ENCODE measurements around the gene GNG8. TPM values are rescaled to one million over a fixed set of nuclear protein-coding genes. Genes with fewer than 3 reads are reported as not detected.

Gene GNG8
- polyA plus RNA-seq, 3 donors: 1.6 to 1.7 TPM; not detected in 1

- no peak for DNase-seq (ENCODE audit: low read depth in 3 of 3, low spot score in 2 of 3)
Measured at GRCh38 chr19:46605356-46605821, 30.6 kb downstream of the GNG8 start.

DNA sequence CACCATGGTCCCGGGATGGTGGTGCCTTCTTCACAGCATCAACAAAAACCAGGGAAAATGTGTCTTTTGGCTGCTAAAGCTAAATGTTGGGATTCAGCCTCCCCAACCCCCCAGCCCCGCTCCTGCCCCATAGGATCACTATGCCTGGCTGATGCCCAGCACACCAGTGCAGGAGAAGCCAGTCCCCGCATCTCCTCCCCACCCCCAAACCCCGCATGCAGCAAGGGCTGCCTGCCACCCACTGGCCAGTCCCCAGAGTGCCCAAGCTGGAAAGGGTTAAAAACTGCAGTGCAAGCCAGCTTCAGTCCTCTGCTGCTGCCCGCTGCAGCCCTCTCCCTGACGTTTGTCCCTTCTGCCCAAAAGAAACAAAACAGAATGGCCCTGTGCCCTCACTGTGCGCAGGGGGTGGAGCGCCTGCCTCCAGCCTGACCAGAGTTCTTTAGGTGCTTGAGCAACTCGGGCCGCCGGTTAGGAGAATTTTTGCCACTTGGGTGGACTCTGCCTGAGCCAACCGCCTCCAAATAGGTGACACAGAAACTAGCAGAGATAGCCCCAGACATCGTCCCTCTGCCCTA, 31.1 kb downstream of the GNG8 start:
- no peak for DNase-seq (ENCODE audit: low read depth in 3 of 3, low spot score in 2 of 3)

GRCh38 chr19:46603752-46604231, 32.2 kb downstream of the GNG8 start:
- DNase-seq (ENCODE audit: low read depth in 3 of 3, low spot score in 2 of 3): no peak

GRCh38 chr19:46603195-46603637, 32.8 kb downstream of the GNG8 start:
- no peak for DNase-seq (ENCODE audit: low read depth in 3 of 3, low spot score in 2 of 3)

GRCh38 chr19:46602392-46603194, 33.4 kb downstream of the GNG8 start:
- DNase-seq (ENCODE audit: low read depth in 3 of 3, low spot score in 2 of 3): no peak

DNA sequence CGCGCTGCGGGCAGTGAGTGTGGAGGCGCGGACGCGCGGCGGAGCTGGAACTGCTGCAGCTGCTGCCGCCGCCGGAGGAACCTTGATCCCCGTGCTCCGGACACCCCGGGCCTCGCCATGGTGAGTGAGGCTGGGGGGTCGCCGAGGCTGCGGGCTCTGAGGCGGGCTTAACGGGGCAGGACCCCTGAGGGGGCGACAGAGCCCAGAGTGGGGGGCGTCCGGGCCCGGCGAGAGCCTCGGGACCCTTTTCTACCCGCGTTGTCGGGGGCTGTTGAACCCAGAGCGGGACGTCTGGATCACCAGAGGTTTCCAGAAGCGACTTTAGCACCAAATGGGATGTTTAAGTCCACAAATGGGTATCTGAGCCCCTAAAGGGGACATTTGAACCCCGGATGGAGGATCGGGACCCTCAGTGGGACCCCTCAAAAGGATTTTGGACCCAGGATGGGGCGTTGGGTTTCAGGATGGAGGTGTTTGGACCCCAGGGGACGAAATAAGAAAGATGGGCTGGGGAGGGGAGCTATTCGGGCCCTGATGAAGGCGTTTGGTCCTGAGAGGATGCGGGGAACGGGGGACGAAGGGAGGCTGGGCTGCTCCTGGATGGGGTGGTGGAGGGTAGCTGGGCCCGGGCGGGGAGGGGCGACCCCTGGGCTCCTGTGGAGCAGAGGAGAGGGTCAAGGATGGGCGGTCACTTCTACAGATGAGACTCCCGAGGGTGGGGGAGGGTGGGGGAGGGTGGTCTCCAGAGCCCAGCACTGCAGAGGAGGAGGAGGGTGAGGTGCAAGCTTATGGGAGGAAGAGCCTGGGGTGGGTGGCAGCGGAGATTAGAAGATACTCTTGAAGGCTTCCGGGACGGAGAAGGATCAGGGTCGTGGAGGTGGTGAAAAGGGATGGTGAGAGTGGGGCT, 34.4 kb downstream of the GNG8 start, which contains the start of gene CALM3:
Gene CALM3, plus strand, starts transcription at position 13 of the 907 bp plus-strand sequence. Its CDS starts 105 bp downstream, at position 118.
- no peak for DNase-seq (ENCODE audit: low read depth in 3 of 3, low spot score in 2 of 3)

DNA sequence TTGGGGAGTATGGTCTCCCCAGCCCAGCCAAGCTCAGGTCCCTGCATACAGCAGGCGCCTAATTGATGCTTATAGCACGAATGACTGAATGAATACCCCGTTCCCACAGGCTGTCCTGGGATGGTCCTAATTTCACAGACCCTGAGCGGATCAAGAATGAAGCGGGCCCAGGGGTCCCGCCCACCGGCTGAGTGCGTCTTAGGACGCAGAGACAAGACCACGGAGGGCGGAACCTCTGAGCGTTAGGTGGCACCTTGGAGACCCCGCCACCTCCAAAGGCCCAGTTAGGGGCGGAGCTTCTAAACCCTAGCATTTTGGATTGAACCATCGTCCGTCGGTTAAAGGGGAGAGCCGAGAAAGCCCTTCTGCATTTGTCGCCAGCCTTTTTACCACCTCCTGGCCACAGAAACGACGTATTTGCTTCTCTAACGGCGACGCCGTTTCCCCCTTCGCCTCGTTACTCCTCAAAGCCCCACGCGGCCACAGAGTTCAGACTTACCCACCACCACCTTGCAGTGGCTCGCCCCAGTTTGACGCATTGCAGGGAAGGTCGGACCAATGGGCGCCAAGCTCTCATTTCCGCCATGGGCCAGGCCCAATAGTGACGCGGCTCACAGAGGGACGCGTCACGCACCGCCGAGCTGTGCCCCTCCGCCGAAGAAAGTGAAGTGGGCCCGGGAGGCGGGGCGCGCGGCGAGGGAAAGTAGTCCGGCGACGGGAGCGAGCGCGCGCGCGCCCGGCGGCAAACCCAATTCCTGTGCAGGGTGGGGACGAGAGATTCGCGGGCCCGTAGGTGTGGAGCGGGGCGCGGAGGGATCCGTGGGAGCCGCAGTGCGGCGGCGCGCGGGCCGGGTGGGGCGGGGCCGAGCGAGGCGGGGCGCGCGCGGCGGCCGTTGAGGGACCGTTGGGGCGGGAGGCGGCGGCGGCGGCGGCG, 35.4 kb downstream of the GNG8 start:
- DNase-seq (ENCODE audit: low read depth in 3 of 3, low spot score in 2 of 3): peak; percentile 98 to 99 (median 99)

- DNase-seq (ENCODE audit: low read depth in 3 of 3, low spot score in 2 of 3): no peak
Measured at GRCh38 chr19:46599716-46600373, 36.2 kb downstream of the GNG8 start.

GRCh38 chr19:46598372-46598917, 37.6 kb downstream of the GNG8 start:
- no peak for DNase-seq (ENCODE audit: low read depth in 3 of 3, low spot score in 2 of 3)

- no peak for DNase-seq (ENCODE audit: low read depth in 3 of 3, low spot score in 2 of 3)
Measured at GRCh38 chr19:46596008-46596407, 40.0 kb downstream of the GNG8 start.

DNA sequence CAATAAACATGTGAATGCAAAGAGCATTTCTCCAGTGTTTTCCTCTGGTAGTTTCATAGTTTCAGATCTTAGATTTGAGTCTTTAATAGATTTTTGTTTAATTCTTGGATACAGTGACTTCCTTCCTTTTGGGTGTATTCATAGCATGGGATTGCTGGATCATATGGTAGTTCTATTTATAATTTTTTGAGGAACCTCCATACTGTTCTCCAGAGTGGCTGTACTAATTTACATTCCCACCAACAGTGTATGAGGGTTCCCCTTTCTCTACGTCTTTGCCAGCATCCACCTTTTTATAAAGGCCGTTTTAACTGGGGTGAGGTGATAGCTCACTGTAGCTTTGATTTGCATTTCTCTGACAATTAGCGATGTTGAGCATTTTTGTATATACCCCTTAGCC, 44.1 kb downstream of the GNG8 start:
- no peak for DNase-seq (ENCODE audit: low read depth in 3 of 3, low spot score in 2 of 3)

DNA sequence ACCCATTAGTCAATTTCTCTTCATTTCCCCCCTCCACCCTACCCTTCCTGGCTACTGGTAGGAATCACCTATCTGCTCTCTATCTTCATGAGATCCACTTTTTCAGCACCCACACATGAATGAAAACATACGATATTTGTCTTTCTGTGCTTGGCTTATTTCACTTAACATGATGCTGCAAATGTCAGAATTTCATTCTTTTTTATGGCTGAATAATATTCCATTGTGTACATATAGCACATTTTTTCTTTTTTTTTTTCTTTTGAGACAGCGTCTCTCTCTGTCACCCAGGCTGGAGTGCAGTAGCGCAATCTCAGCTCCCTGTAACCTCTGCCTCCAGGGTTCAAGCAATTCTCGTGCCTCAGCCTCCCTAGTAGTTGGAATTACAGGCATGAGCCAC, 44.7 kb downstream of the GNG8 start:
- DNase-seq (ENCODE audit: low read depth in 3 of 3, low spot score in 2 of 3): no peak

DNA sequence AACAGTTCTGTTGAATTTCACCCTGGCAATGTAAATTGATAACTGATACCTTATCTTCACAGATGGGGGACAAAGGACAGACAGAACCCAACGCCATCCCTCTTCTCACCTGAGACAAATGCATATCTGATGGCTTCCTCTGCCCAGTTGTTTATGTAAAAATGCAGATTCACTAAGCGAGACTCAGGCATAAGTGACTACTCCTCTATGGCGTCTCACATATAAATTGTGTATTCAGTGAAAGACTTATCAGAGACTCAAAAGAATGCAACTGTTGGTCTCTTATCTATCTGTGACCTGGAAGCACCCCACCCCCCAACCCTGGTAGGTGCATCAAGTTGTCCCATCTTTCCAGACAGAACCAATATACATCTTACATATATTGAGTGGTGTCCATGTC, 48.1 kb downstream of the GNG8 start:
- no peak for DNase-seq (ENCODE audit: low read depth in 3 of 3, low spot score in 2 of 3)

- DNase-seq (ENCODE audit: low read depth in 3 of 3, low spot score in 2 of 3): no peak
Measured at GRCh38 chr19:46586294-46586693, 49.7 kb downstream of the GNG8 start.

DNA sequence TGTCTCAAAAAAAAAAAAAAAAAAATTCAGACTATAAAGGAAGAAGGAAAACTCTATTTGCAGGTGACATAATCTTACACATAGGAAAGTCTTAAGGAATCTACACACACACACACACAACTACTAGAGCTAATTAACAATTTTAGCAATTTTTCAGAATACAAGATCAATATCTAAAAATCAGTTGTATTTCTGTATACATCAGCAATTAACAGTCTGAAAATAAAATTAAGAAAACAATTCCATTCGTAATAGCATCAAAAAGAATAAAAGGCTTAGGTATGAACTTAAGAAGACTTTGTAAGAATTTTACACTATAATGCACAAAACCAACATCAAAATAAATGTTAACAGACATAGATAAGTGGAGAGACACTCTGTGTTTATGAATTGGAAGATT, 50.5 kb downstream of the GNG8 start:
- no peak for DNase-seq (ENCODE audit: low read depth in 3 of 3, low spot score in 2 of 3)

All from right renal cortex interstitium (tissue), 3 donors.